GM18867 (cell line): ENCODE results near the gene RNF11.
"Not testable (repeated sequence)": the region's sequence is repeated elsewhere in the genome, so short reads cannot be mapped to it uniquely, and the experiment has no call there.

ENCODE experiments used
- ATAC-seq: cut with Tn5 transposase; IDR thresholded peaks from one replicate; pipeline ENCODE4 v1.9.1; 2021; ENCODE audit warnings: mild to moderate bottlenecking, moderate library complexity; ENCODE audit not compliant: unreplicated experiment

RNF11 gene

GRCh38 chr1:51227231-51227960 lies 8.7 kb upstream of the RNF11 start:
- ATAC-seq, result not testable (repeated sequence)

GRCh38 chr1:51228471-51228870 lies 7.6 kb upstream of the RNF11 start:
- ATAC-seq, result not testable (repeated sequence)

GRCh38 chr1:51230501-51231078 lies 5.5 kb upstream of the RNF11 start:
- ATAC-seq, result no peak

GRCh38 chr1:51231120-51231519 lies 5.0 kb upstream of the RNF11 start:
- no peak for ATAC-seq

GRCh38 chr1:51231896-51232295 lies 4.2 kb upstream of the RNF11 start:
- no peak for ATAC-seq

- ATAC-seq, result not testable (repeated sequence)
Observed at GRCh38 chr1:51234236-51234635, 1.8 kb upstream of the RNF11 start.

- ATAC-seq, result peak; percentile 58
Observed at GRCh38 chr1:51234721-51235425, 1.2 kb upstream of the RNF11 start.

- no peak for ATAC-seq
Observed at GRCh38 chr1:51236531-51237350, 668 bp downstream of the RNF11 start.

GRCh38 chr1:51237351-51238033 lies 1.4 kb downstream of the RNF11 start:
- no peak for ATAC-seq

- ATAC-seq, result no peak
Observed at GRCh38 chr1:51238034-51238403, 1.9 kb downstream of the RNF11 start.

GRCh38 chr1:51240084-51240483 lies 4.0 kb downstream of the RNF11 start:
- no peak for ATAC-seq

GRCh38 chr1:51241119-51241518 lies 5.0 kb downstream of the RNF11 start:
- ATAC-seq, result no peak

GRCh38 chr1:51242546-51242945 lies 6.5 kb downstream of the RNF11 start:
- ATAC-seq, result no peak

- peak; percentile 85 for ATAC-seq
Observed at GRCh38 chr1:51247022-51247421, 10.9 kb downstream of the RNF11 start.

- ATAC-seq, result no peak
Observed at GRCh38 chr1:51247499-51247898, 11.4 kb downstream of the RNF11 start.

- no peak for ATAC-seq
Observed at GRCh38 chr1:51249445-51249844, 13.4 kb downstream of the RNF11 start.

- ATAC-seq, result not testable (repeated sequence)
Observed at GRCh38 chr1:51250729-51251128, 14.7 kb downstream of the RNF11 start.

- ATAC-seq, result not testable (repeated sequence)
Observed at GRCh38 chr1:51251165-51251564, 15.1 kb downstream of the RNF11 start.

- ATAC-seq, result no peak
Observed at GRCh38 chr1:51252366-51252765, 16.3 kb downstream of the RNF11 start.

- ATAC-seq, result no peak
Observed at GRCh38 chr1:51253691-51254090, 17.6 kb downstream of the RNF11 start.

- ATAC-seq, result no peak
Observed at GRCh38 chr1:51255331-51255730, 19.3 kb downstream of the RNF11 start.
